Measurements from ENCODE around the gene SEBOX.

The SEBOX gene

DNA sequence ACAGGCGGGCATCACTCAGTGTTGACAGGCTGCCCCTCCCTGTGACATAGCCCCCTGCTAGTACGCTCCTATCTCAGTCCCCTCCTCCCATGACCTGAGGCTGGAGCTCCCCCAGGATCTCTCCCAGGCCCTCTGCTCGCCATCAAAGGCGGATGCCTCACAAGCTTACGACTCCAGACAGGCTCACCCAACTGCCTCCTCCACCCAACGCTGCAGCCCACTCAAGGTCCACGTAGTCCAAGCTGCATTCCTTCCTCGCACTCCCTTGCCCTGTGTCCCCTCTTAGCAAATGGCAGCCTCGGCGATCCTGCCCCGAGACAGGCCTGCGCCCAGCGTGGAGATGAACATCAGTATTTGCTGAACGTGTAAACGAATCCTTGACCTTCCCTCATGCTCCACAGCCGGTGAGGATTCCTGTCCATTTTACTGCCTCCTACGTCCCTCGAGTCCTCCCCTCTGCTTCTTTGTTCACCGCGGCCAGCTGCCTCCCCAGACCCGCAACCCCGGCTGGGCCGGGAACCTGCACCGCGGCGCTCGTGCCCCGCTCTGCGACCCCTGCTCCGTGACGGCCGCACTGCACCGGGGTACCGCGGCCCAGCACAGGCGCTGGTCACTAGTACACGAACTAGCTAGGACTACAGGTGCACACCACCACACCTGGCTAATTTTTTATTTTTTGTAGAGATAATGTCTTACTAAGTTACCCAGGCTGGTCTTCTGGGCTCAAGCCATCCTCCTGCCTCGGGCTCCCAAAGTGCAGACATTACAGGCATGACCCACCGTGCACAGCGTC is 46.8 kb downstream of the SEBOX start:
- no peak for DNase-seq

DNA sequence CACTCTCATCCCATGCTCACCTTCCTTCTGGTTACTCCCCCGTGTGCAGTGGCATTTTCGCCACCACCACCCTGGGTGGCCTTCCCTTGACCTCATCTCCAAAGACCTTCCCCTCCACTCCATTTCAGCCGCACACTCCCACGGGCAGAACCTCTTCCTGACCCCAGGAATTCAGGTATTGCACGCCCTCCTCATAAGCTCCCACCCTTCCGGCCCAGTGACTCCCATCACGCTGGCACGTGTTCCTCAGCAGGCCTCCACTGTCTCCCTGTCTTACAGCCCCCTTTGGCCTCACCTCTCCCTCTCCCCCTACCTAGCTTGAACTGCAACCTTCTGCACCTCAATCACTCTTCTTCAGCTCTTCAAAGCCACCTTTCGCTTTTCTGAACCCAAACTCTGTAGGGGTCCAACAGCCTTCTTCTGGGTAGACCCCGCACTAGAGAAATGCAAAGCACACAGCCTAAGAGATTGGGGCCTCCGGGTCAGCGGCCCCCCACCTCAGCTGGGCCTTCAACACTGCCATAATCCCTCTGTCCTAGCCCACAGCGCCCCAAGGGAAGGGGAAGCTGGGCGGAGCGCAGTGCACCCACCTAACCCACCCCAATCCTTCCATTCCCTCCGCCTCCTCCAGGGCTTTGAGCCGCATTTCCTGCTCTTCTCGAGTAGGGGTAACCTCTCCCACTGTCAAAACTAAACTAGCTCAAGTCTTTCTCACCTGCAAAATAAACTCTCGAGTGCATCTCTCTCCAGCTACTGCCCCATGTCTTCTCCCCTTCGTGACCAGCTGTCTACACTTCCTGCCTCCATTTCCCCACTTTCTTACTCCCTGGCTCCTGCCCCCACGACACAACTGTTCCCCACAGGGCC is 47.7 kb downstream of the SEBOX start:
- DNase-seq, result no peak

DNA sequence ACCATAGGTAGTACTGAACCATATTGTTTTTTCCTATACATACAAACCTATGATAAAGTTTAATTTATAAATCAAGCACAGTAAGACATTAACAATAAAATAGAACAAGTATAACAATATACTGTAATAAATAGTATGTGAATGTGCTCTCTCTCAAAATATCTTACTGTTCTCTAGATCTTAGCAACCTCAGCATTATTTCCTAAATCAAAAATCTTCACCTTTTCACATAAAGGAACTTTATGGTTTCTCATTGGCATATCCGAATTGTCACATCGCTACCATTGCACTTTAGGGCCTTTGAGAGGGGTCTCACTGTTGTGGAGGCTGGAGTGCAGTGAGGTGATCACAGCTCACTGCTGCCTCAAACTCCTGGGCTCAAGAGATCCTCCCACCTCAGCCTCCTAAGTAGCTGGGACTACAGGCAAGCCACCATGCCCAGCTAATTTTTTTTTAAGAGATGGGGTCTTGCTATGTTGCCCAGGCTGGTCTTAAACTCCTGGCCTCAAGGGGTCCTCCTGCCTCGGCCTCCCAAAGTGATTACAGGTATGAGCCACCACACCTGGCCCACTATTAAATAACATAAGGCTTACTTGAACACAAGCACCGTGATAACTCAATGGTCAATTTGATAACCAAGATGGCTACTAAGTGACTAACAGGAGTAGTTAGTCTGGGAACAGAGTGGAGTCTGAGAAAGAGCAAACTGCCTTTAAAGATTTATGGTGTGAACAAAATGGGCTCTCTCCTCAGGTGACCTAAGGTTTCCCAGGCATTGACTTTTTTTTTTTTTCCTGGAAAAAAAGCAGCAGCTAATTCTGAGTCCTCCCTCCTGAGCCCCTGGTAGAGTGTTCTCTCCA is 48.9 kb downstream of the SEBOX start:
- DNase-seq, result no peak

DNA sequence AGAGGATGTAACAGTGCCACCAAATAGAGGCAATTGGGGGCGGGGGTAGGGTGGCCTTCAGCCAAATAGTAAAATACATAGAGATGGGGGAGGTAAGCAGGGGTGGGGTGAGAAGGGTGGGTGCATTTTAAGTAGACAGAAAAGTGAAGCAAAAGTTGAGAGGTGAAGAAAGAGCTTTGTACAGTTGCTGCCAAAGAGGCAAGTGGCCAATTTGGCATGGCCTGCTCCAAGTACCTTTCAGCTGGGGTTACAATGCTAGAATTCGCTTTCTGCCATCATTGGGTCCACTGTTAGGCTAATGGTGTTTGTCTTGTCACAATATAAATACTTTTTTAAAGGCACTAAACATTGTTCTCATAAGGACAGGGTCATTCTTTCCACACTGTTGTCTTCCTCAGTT is 51.2 kb downstream of the SEBOX start:
- no peak for DNase-seq

Data from NCI-H1694 (cell line).